GM23338 (cell line): Measurements from ENCODE around the gene NLRC5. TPM values are rescaled to one million over a fixed set of nuclear protein-coding genes. Genes with fewer than 3 reads are reported as not detected.
"Not testable (repeated sequence)": the region's sequence is repeated elsewhere in the genome, so short reads cannot be mapped to it uniquely, and the experiment has no call there.

Source experiments
- ATAC-seq: fragments of 200-7000 bp; cut with Tn5 transposase; 3 replicates; pipeline ENCODE4 v1.9.1; 2020
- DNase-seq: peaks from one replicate; pipeline ENCODE4 v3.0.0-alpha.2; 2015; ENCODE audit warnings: low spot score
- H2AFZ ChIP-seq: fragments of 200-600 bp; sonication (generic); 2 replicates; pipeline ENCODE4 v1.8.0; 2016; ENCODE audit warnings: antibody characterized with exemption, mild to moderate bottlenecking, moderate library complexity
- H3F3A ChIP-seq: fragments of 200-600 bp; sonication (generic); replicated peaks from 2 replicates; pipeline ENCODE4 v1.8.0; 2017; ENCODE audit warnings: antibody characterized with exemption, mixed run types, low read depth
- H3K27ac ChIP-seq: fragments of 200-600 bp; sonication (generic); 2 replicates; pipeline ENCODE4 v1.6.1; 2016; ENCODE audit warnings: low read depth
- H3K27me3 ChIP-seq: fragments of 200-600 bp; sonication (generic); 2 replicates; pipeline ENCODE4 v1.8.0; 2016; ENCODE audit warnings: mild to moderate bottlenecking, mixed run types, moderate library complexity; ENCODE audit not compliant: insufficient read depth
- H3K36me3 ChIP-seq: fragments of 200-600 bp; sonication (generic); 2 replicates; pipeline ENCODE4 v1.8.0; 2016; ENCODE audit warnings: mild to moderate bottlenecking; ENCODE audit not compliant: insufficient read depth
- H3K4me1 ChIP-seq: fragments of 200-600 bp; sonication (generic); 2 replicates; pipeline ENCODE4 v1.8.0; 2016; ENCODE audit warnings: mild to moderate bottlenecking, moderate library complexity; ENCODE audit not compliant: insufficient read depth
- H3K4me2 ChIP-seq: fragments of 200-600 bp; sonication (generic); 2 replicates; pipeline ENCODE4 v1.7.1; 2017; ENCODE audit warnings: mixed run types
- H3K4me3 ChIP-seq: fragments of 200-600 bp; sonication (generic); 2 replicates; pipeline ENCODE4 v1.6.1; 2016; ENCODE audit warnings: mixed run types
- H3K79me2 ChIP-seq: fragments of 200-600 bp; sonication (generic); replicated peaks from 2 replicates; pipeline ENCODE4 v1.8.0; 2017; ENCODE audit warnings: mild to moderate bottlenecking; ENCODE audit not compliant: insufficient read depth
- H3K9me2 ChIP-seq: fragments of 200-600 bp; sonication (generic); 2 replicates; pipeline ENCODE4 v1.8.0; 2017; ENCODE audit not compliant: insufficient read depth
- H4K20me1 ChIP-seq: fragments of 200-600 bp; sonication (generic); replicated peaks from 2 replicates; pipeline ENCODE4 v1.8.0; 2017; ENCODE audit warnings: mild to moderate bottlenecking; ENCODE audit not compliant: insufficient read depth
- H3K27ac Mint-ChIP-seq: 2 replicates; pipeline ENCODE4 v1.8.0; 2020; ENCODE audit warnings: inconsistent platforms, mild to moderate bottlenecking, moderate library complexity, mixed read lengths
- H3K27me3 Mint-ChIP-seq: 3 replicates; pipeline ENCODE4 v1.8.0; 2022; ENCODE audit warnings: low read depth, mild to moderate bottlenecking, moderate library complexity, mixed read lengths, inconsistent platforms; ENCODE audit not compliant: insufficient read depth, poor library complexity
- H3K36me3 Mint-ChIP-seq: 3 replicates; pipeline ENCODE4 v1.8.0; 2021; ENCODE audit warnings: low read depth, mild to moderate bottlenecking, inconsistent platforms, moderate library complexity, mixed read lengths
- H3K4me1 Mint-ChIP-seq: 3 replicates; pipeline ENCODE4 v1.8.0; 2020; ENCODE audit warnings: mild to moderate bottlenecking, inconsistent platforms, mixed read lengths
- H3K4me3 Mint-ChIP-seq: 3 replicates; pipeline ENCODE4 v1.8.0; 2021; ENCODE audit warnings: moderate library complexity, mild to moderate bottlenecking, inconsistent platforms, mixed read lengths
- H3K9me3 Mint-ChIP-seq: 3 replicates; pipeline ENCODE4 v1.8.0; 2020; ENCODE audit warnings: moderate library complexity, mild to moderate bottlenecking, inconsistent platforms, mixed read lengths
- CREB1 ChIP-seq: fragments of 250-450 bp; sonication (Bioruptor Pico); IDR thresholded peaks from 2 replicates; pipeline ENCODE4 v1.5.0; 2020; ENCODE audit warnings: low read depth, mild to moderate bottlenecking, moderate library complexity
- EZH2 ChIP-seq: fragments of 200-600 bp; sonication (generic); IDR thresholded peaks from one replicate; pipeline ENCODE4 v1.8.0; 2017; ENCODE audit warnings: antibody characterized with exemption, mild to moderate bottlenecking, low read depth; ENCODE audit not compliant: unreplicated experiment
- EZH2phosphoT487 ChIP-seq: fragments of 200-600 bp; sonication (generic); IDR thresholded peaks from one replicate; pipeline ENCODE4 v1.8.1; 2018; ENCODE audit warnings: antibody characterized with exemption; ENCODE audit not compliant: unreplicated experiment
- JUNB ChIP-seq: IDR thresholded peaks from one replicate; pipeline ENCODE4 v1.6.1; 2016; ENCODE audit warnings: antibody characterized with exemption; ENCODE audit not compliant: unreplicated experiment
- STAT1 ChIP-seq: IDR thresholded peaks from one replicate; pipeline ENCODE4 v1.6.1; 2016; ENCODE audit warnings: antibody characterized with exemption; ENCODE audit not compliant: unreplicated experiment
- ZNF114 ChIP-seq: fragments of 250-450 bp; sonication (Bioruptor Pico); IDR thresholded peaks from 2 replicates; pipeline ENCODE4 v1.5.0; 2020; ENCODE audit warnings: mild to moderate bottlenecking, moderate library complexity
- polyA plus RNA-seq: library from polyadenylated mRNA; unstranded; fragments of >200 nt; fragmentation: Nextera tagmentation; extraction: Ambion mirVana; gene quantifications from 2 replicates; pipeline ENCODE4 v1.2.1, GENCODE V29; 2016
- total RNA-seq: library from RNA; depleted of rRNA; stranded (reverse); fragments of >200 nt; shearing (Covaris generic); gene quantifications from 2 replicates; pipeline ENCODE4 v1.2.3, GENCODE V29; 2014
- TF ChIP-seq, protein P1 (sequence below): IDR thresholded peaks from 2 replicates; pipeline ENCODE4 v1.6.1; 2016; ENCODE audit warnings: antibody characterized with exemption
- TF ChIP-seq, protein P2 (sequence below): IDR thresholded peaks from one replicate; pipeline ENCODE4 v1.6.1; 2018; ENCODE audit warnings: antibody characterized with exemption; ENCODE audit not compliant: unreplicated experiment
- TF ChIP-seq, protein P3 (sequence below): fragments of 250-450 bp; sonication (Bioruptor Pico); IDR thresholded peaks from 2 replicates; pipeline ENCODE4 v1.5.0; 2020; ENCODE audit warnings: mild to moderate bottlenecking, moderate library complexity
- TF ChIP-seq, protein P4 (sequence below), 2 experiments: fragments of 200-600 bp in 1 of 2; sonication (generic) in 1 of 2; conservative IDR thresholded peaks; 2 replicates each; pipeline versions ENCODE4 v1.5.1 to v1.6.1; 2016 to 2017; ENCODE audit warnings: antibody characterized with exemption in 2 of 2, low read depth in 2 of 2, mild to moderate bottlenecking in 2 of 2, moderate library complexity in 1 of 2

NLRC5 gene
- total and polyA plus RNA-seq, 2 experiments from 2014 or later, result 2.3 to 3.9 TPM

DNA sequence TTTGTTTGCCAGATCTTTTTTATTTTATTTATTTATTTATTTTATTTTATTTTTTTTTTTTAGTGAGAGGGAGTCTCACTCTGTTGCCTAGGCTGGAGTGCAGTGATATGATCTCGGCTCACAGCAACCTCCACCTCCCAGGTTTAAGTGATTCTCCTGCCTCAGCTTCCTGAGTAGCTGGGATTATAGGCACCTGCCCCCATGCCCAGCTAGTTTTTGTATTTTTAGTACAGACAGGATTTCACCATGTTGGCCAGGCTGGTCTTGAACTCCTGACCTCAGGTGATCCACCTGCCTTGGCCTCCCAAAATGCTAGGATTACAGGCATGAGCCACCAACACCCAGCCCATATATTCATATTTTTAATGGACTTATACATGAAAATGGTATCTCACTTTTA lies 3.1 kb downstream of the NLRC5 start:
- not testable (repeated sequence) for H3F3A ChIP-seq, H3K4me2 ChIP-seq, DNase-seq, H2AFZ ChIP-seq, H3K9me3 Mint-ChIP-seq, ATAC-seq, H3K4me3 Mint-ChIP-seq, H3K36me3 ChIP-seq, H3K9me2 ChIP-seq, H4K20me1 ChIP-seq, H3K27ac ChIP-seq, H3K4me3 ChIP-seq, H3K36me3 Mint-ChIP-seq, H3K27ac Mint-ChIP-seq, H3K79me2 ChIP-seq
- Mint-ChIP-seq H3K4me1 (peaks cover 16% of the 10 kb centered on the region), H3K27me3 (peaks cover 36% of the 10 kb centered on the region)
- Histone ChIP-seq H3K27me3 (peaks cover 40% of the 10 kb centered on the region), H3K4me1 (peaks cover 10% of the 10 kb centered on the region)

DNA sequence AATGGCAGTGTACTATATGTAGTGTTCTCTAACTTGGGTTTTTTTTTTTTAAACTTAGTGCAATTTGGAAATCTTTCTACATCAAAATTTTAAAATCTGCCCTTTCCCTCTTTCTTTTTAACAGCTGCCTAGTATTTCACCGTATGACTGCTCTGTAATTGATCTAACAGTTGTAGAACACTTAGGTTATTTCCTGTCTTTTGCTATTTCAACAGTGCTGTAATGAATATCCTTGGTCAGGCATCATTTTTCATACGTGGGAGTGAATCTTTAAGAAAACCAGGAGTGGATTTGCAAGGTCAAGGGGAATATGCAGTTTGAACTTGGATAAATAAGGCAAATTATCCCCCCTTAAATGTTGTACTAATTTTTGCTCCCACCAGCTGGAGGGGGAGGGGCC lies 3.8 kb downstream of the NLRC5 start:
- Histone ChIP-seq H2AFZ (no peak overlapping the region), H3K27me3 (peaks cover 33% of the 10 kb centered on the region), H3F3A (no peaks in the 10 kb centered on the region), H3K4me3 (no peak overlapping the region), H3K9me2 (no peaks in the 10 kb centered on the region), H3K27ac (no peak overlapping the region), H3K36me3 (no peaks in the 10 kb centered on the region), H3K4me1 (peaks cover 10% of the 10 kb centered on the region), H4K20me1 (no peaks in the 10 kb centered on the region), H3K79me2 (no peaks in the 10 kb centered on the region), H3K4me2 (no peak overlapping the region)
- Mint-ChIP-seq H3K27ac (no peak overlapping the region), H3K4me3 (no peak overlapping the region), H3K4me1 (peaks cover 16% of the 10 kb centered on the region), H3K9me3 (no peaks in the 10 kb centered on the region), H3K27me3 (peaks cover 32% of the 10 kb centered on the region), H3K36me3 (no peaks in the 10 kb centered on the region; the same call in 2 of the 3 replicates)
- no peak for ATAC-seq
- DNase-seq, result no peak
- TF ChIP-seq EZH2 (no peak), JUNB (no peak), ZNF114 (no peak), CREB1 (CRISPR knock-in tag) (no peak), EZH2phosphoT487 (no peak), STAT1 (no peak)
- TF ChIP-seq, protein P1, sequence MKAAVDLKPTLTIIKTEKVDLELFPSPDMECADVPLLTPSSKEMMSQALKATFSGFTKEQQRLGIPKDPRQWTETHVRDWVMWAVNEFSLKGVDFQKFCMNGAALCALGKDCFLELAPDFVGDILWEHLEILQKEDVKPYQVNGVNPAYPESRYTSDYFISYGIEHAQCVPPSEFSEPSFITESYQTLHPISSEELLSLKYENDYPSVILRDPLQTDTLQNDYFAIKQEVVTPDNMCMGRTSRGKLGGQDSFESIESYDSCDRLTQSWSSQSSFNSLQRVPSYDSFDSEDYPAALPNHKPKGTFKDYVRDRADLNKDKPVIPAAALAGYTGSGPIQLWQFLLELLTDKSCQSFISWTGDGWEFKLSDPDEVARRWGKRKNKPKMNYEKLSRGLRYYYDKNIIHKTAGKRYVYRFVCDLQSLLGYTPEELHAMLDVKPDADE, result no peak
- TF ChIP-seq, protein P2, sequence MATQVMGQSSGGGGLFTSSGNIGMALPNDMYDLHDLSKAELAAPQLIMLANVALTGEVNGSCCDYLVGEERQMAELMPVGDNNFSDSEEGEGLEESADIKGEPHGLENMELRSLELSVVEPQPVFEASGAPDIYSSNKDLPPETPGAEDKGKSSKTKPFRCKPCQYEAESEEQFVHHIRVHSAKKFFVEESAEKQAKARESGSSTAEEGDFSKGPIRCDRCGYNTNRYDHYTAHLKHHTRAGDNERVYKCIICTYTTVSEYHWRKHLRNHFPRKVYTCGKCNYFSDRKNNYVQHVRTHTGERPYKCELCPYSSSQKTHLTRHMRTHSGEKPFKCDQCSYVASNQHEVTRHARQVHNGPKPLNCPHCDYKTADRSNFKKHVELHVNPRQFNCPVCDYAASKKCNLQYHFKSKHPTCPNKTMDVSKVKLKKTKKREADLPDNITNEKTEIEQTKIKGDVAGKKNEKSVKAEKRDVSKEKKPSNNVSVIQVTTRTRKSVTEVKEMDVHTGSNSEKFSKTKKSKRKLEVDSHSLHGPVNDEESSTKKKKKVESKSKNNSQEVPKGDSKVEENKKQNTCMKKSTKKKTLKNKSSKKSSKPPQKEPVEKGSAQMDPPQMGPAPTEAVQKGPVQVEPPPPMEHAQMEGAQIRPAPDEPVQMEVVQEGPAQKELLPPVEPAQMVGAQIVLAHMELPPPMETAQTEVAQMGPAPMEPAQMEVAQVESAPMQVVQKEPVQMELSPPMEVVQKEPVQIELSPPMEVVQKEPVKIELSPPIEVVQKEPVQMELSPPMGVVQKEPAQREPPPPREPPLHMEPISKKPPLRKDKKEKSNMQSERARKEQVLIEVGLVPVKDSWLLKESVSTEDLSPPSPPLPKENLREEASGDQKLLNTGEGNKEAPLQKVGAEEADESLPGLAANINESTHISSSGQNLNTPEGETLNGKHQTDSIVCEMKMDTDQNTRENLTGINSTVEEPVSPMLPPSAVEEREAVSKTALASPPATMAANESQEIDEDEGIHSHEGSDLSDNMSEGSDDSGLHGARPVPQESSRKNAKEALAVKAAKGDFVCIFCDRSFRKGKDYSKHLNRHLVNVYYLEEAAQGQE, result no peak
- TF ChIP-seq, protein P3, sequence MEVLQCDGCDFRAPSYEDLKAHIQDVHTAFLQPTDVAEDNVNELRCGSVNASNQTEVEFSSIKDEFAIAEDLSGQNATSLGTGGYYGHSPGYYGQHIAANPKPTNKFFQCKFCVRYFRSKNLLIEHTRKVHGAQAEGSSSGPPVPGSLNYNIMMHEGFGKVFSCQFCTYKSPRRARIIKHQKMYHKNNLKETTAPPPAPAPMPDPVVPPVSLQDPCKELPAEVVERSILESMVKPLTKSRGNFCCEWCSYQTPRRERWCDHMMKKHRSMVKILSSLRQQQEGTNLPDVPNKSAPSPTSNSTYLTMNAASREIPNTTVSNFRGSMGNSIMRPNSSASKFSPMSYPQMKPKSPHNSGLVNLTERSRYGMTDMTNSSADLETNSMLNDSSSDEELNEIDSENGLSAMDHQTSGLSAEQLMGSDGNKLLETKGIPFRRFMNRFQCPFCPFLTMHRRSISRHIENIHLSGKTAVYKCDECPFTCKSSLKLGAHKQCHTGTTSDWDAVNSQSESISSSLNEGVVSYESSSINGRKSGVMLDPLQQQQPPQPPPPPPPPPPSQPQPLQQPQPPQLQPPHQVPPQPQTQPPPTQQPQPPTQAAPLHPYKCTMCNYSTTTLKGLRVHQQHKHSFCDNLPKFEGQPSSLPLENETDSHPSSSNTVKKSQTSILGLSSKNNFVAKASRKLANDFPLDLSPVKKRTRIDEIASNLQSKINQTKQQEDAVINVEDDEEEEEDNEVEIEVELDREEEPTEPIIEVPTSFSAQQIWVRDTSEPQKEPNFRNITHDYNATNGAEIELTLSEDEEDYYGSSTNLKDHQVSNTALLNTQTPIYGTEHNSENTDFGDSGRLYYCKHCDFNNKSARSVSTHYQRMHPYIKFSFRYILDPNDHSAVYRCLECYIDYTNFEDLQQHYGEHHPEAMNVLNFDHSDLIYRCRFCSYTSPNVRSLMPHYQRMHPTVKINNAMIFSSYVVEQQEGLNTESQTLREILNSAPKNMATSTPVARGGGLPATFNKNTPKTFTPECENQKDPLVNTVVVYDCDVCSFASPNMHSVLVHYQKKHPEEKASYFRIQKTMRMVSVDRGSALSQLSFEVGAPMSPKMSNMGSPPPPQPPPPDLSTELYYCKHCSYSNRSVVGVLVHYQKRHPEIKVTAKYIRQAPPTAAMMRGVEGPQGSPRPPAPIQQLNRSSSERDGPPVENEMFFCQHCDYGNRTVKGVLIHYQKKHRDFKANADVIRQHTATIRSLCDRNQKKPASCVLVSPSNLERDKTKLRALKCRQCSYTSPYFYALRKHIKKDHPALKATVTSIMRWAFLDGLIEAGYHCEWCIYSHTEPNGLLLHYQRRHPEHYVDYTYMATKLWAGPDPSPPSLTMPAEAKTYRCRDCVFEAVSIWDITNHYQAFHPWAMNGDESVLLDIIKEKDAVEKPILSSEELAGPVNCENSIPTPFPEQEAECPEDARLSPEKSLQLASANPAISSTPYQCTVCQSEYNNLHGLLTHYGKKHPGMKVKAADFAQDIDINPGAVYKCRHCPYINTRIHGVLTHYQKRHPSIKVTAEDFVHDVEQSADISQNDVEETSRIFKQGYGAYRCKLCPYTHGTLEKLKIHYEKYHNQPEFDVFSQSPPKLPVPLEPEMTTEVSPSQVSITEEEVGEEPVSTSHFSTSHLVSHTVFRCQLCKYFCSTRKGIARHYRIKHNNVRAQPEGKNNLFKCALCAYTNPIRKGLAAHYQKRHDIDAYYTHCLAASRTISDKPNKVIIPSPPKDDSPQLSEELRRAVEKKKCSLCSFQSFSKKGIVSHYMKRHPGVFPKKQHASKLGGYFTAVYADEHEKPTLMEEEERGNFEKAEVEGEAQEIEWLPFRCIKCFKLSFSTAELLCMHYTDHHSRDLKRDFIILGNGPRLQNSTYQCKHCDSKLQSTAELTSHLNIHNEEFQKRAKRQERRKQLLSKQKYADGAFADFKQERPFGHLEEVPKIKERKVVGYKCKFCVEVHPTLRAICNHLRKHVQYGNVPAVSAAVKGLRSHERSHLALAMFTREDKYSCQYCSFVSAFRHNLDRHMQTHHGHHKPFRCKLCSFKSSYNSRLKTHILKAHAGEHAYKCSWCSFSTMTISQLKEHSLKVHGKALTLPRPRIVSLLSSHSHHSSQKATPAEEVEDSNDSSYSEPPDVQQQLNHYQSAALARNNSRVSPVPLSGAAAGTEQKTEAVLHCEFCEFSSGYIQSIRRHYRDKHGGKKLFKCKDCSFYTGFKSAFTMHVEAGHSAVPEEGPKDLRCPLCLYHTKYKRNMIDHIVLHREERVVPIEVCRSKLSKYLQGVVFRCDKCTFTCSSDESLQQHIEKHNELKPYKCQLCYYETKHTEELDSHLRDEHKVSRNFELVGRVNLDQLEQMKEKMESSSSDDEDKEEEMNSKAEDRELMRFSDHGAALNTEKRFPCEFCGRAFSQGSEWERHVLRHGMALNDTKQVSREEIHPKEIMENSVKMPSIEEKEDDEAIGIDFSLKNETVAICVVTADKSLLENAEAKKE (CRISPR knock-in tag), result no peak
- TF ChIP-seq, protein P4, sequence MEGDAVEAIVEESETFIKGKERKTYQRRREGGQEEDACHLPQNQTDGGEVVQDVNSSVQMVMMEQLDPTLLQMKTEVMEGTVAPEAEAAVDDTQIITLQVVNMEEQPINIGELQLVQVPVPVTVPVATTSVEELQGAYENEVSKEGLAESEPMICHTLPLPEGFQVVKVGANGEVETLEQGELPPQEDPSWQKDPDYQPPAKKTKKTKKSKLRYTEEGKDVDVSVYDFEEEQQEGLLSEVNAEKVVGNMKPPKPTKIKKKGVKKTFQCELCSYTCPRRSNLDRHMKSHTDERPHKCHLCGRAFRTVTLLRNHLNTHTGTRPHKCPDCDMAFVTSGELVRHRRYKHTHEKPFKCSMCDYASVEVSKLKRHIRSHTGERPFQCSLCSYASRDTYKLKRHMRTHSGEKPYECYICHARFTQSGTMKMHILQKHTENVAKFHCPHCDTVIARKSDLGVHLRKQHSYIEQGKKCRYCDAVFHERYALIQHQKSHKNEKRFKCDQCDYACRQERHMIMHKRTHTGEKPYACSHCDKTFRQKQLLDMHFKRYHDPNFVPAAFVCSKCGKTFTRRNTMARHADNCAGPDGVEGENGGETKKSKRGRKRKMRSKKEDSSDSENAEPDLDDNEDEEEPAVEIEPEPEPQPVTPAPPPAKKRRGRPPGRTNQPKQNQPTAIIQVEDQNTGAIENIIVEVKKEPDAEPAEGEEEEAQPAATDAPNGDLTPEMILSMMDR (conservative IDR thresholded peaks at IDR 0.05; ENCODE audit: low read depth in 2 of 2), result no peak
